Measurements from ENCODE around the gene CNPPD1. TPM values are rescaled to one million over a fixed set of nuclear protein-coding genes. Genes with fewer than 3 reads are reported as not detected.

CNPPD1 gene
- total RNA-seq: 10 to 100 TPM; 77.3 to 77.6 TPM

GRCh38 chr2:219176818-219177551, at the start of gene CNPPD1:
Gene CNPPD1, minus strand, starts transcription at chr2:219176925. Its CDS starts 97 bp downstream, at chr2:219176828.
- POLR2A ChIA-PET: interaction anchor here (0.6 to 4.7 kb wide), 20 partner anchors 8 to 212 kb away, joined by 3 to 92 read pairs (median 4); partner anchors contain the start of genes ANKZF1, ATG9A, NHEJ1 and TUBA4A
- Mint-ChIP-seq H3K4me1 (peaks cover 57% of the 10 kb centered on the region), H3K4me3 (peak within 1 kb of the TSS; percentile 97), H3K27ac (peak within 1 kb of the TSS; percentile 93), H3K9me3 (no peaks in the 10 kb centered on the region), H3K36me3 (peaks cover 33% of the 10 kb centered on the region), H3K27me3 (no peaks in the 10 kb centered on the region)
- peak; percentile 82 for ATAC-seq (ENCODE audit: low read depth)
- peak; percentile 93 for DNase-seq

DNA sequence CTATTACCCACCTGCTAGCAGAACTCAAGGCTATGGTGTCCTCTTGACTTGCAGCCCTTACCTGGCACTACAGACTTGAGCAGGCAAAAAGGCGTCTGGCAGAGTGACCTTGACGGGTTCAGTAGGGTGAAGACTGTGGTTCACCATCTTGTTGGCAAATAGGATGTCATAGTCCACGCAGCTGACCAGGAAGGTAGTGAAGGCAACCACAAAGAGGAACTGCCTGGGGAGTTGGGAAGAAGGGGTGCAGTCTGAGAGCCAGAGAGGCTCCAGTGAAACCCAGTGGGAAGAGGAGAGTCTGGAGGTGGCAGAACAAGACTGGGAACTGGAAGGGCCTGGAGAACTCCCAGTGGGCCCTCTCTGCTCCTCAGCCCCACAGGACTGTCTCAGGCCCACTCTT, 48.6 kb upstream of the CNPPD1 start:
- POLR2A ChIA-PET: no interaction called here
- Mint-ChIP-seq H3K27me3 (no peaks in the 10 kb centered on the region), H3K9me3 (no peaks in the 10 kb centered on the region), H3K27ac (peak overlapping the region; percentile 6), H3K4me1 (peaks cover 23% of the 10 kb centered on the region), H3K4me3 (no peak overlapping the region), H3K36me3 (peaks cover 18% of the 10 kb centered on the region)
- no peak for DNase-seq
- ATAC-seq (ENCODE audit: low read depth): no peak

DNA sequence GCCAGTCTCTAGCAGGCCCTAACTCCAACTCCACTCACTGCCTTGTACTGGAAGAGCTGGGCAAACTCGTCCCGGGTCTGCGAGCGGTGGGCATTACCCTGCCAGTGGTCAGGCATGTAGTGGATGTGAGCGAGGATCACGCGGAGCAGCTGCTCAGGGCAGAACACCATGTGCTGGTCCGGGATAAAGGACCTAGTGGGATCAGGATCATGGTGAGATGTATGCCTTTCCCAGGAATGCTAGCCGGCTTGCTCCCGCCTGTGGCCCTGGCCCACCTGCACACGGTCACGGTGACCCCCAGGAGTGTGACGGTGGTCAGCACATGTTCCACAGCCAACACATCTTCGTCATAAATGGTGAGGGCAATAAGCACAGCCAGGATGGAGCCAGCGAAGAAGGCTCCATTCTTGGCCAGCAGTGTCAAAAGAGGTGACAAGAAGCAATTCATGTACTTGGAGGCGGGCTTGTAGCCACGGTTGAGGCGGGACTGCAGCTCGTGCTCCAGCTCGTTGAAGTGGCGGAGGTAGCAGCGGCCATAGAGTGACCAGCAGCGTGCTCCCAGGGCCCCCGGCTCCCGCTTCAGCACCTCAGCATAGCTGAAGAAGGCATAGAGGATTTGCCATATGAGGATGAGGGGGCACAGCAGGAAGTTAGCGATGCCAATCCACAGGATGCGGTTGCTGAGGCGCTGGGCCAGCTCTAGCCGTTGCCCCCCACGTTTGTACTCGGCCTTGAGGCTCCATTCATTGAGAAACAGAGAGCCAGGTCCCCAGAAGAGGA, 47.3 kb upstream of the CNPPD1 start:
- POLR2A ChIA-PET: interaction anchor here (1.2 kb wide), 1 partner anchor 30 kb away, joined by 5 read pairs; the partner anchor contains the start of gene TUBA4A

DNA sequence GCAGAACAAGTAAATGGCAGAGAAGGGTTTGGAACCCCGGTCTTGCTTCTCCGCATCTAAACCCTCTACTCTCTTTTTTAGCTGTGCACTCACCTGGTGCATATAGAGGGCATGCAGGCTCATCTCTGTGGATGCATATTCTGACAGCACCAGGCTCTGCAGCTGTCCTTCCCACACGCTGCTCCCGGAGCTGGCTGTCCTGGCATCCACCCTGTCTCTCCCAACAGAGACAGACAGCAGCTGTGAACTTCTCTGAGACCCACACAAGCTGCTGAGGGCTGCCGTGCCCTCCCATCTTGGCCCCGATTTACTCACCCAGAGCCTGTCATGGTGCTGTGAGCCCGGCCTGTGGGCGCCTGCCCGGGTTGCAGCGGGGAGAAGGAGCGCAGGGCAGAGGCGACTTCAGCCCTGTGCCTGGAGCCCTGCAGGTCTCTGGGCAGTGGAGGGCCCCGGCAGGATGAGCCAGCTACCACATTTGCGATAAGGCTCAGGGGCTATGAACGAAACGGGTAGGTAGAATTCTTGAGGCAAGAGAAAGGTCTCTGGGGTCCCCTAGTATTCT, 45.3 kb upstream of the CNPPD1 start:
- POLR2A ChIA-PET: interaction anchor here (1.3 kb wide), 1 partner anchor 23 kb away, joined by 6 read pairs; the partner anchor contains the start of genes GLB1L and STK16
- peaks cover 21% of the 10 kb centered on the region for H3K36me3 Mint-ChIP-seq
- H3K27ac Mint-ChIP-seq: no peak overlapping the region
- ATAC-seq (ENCODE audit: low read depth): no peak
- no peak for DNase-seq
- H3K9me3 Mint-ChIP-seq: no peaks in the 10 kb centered on the region
- H3K4me1 Mint-ChIP-seq: peaks cover 22% of the 10 kb centered on the region
- no peak overlapping the region for H3K4me3 Mint-ChIP-seq
- no peaks in the 10 kb centered on the region for H3K27me3 Mint-ChIP-seq

More for the DNA sequence above, 47.3 kb upstream of the CNPPD1 start:
- Mint-ChIP-seq H3K36me3 (peaks cover 21% of the 10 kb centered on the region), H3K9me3 (no peaks in the 10 kb centered on the region), H3K4me1 (peaks cover 25% of the 10 kb centered on the region), H3K27ac (no peak overlapping the region), H3K4me3 (no peak overlapping the region), H3K27me3 (no peaks in the 10 kb centered on the region)
- no peak for DNase-seq
- no peak for ATAC-seq (ENCODE audit: low read depth)

DNA sequence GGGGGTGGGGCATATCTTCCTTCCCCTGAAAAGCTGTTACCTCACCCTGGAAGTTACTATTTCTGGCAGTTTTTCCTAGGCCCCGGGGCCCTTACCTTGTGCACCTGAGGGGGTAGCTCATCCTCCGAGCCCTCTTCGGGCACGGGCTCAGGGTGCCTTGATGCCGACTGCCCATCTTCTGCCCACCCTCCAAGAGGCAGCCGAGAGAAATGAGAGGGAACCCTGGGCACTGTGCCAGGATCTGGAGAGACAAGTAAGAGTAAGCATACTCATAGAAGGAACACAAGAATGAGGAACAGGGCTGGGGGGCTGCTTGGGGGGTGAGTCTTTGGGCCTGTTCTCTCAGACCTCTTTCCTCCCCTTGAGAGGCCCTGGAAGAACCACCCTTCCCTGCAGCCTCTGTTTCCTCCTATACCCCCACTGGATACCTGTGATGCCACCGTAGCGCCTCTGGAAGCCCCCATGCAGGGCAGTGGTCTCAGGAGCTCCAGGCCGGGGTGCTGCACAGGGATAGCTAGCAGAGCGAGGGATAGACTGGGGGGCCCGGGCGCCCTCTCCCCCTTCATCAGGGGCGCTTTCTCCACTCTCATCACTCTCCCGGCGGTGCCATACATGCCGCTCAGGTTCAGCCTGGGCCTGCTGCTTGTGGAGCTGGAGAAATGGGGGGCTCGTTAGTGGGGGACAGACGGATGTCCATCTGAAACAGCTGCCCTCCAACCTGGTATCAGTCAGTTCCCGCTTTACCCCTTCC, 44.1 kb upstream of the CNPPD1 start:
- Mint-ChIP-seq H3K27ac (no peak overlapping the region), H3K9me3 (no peaks in the 10 kb centered on the region), H3K4me1 (peaks cover 17% of the 10 kb centered on the region), H3K36me3 (peaks cover 16% of the 10 kb centered on the region), H3K27me3 (no peaks in the 10 kb centered on the region), H3K4me3 (no peak overlapping the region)
- DNase-seq (no peak), ATAC-seq (ENCODE audit: low read depth) (no peak)
- POLR2A ChIA-PET: interaction anchor here (1.3 kb wide), 1 partner anchor 24 kb away, joined by 6 read pairs; the partner anchor contains the start of genes GLB1L and STK16

GRCh38 chr2:219219784-219220532, 43.2 kb upstream of the CNPPD1 start:
- DNase-seq: no peak
- no peak for ATAC-seq (ENCODE audit: low read depth)
- H3K4me3 Mint-ChIP-seq: no peak overlapping the region

DNA sequence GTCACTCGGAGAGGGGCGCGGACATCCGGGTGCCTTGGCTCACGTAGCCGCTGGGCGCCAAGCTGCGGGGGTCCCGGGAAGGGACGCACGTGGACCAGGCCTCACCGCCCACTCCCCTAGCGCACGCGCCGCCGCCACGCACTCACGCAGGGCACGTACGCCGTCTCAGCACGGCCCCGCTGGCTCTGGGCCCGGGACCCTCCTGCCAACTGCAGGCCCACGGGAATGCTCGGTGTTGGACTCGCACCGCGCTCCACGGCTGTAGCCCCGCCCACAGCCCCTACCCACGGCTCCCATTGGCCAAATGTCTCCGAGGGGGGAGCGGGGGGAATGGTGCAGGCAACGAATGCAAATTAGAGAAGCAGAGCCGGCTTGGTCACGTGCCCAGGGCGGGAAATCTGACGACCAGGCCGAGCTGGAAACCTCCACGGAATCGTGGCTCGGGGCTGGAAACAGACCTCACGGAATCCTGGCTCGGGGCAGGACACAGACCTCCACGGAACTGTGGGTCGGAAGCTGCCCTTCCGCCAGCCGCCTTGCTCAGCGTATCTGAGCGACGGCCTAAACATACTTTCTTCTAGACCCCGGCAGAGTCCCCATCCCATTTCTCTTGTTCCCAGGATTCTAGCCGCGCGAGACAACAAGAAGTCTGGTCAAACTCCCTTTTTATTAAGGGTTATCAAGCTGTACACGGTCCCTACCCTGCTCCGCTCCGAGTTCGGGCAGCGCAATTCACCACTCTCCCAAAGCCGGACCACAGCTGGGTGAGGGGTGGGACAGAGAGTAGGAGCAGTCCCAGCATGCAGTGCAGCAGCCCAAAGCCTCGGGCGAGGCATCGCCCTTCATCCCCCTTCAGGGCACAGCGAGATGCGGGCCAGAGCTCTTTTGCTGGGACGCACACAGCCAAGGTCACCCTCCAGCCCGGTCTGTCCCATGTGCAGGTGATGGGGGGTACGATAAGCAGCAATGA, 42.3 kb upstream of the CNPPD1 start, which contains the start of gene ABCB6:
Gene ABCB6, minus strand, starts transcription at position 227 of the 970 bp plus-strand sequence. CDS start 285 bp downstream, outside the sequence.
- H3K4me3 Mint-ChIP-seq: peak within 1 kb of the TSS; percentile 82
- peaks cover 15% of the 10 kb centered on the region for H3K4me1 Mint-ChIP-seq
- peaks cover 15% of the 10 kb centered on the region for H3K36me3 Mint-ChIP-seq
- H3K9me3 Mint-ChIP-seq: no peaks in the 10 kb centered on the region
- peak; percentile 82 for DNase-seq
- H3K27ac Mint-ChIP-seq: peak within 1 kb of the TSS; percentile 65
- no peaks in the 10 kb centered on the region for H3K27me3 Mint-ChIP-seq
- peak; percentile 86 for ATAC-seq (ENCODE audit: low read depth)
- POLR2A ChIA-PET: interaction anchor here (0.7 to 3.7 kb wide), 11 partner anchors 10 to 76 kb away, joined by 3 to 34 read pairs (median 6); partner anchors contain the start of genes ANKZF1, ATG9A, CNPPD1 and DNAJB2

More at GRCh38 chr2:219219784-219220532, 43.2 kb upstream of the CNPPD1 start:
- H3K4me1 Mint-ChIP-seq: peaks cover 13% of the 10 kb centered on the region
- peaks cover 15% of the 10 kb centered on the region for H3K36me3 Mint-ChIP-seq
- H3K9me3 Mint-ChIP-seq: no peaks in the 10 kb centered on the region
- H3K27me3 Mint-ChIP-seq: no peaks in the 10 kb centered on the region
- no peak overlapping the region for H3K27ac Mint-ChIP-seq
- POLR2A ChIA-PET: interaction anchor here (1.1 to 3.7 kb wide), 7 partner anchors 9 to 59 kb away, joined by 3 to 34 read pairs (median 6); partner anchors contain the start of genes ANKZF1, ATG9A, CNPPD1 and DNAJB2

- Mint-ChIP-seq H3K36me3 (peaks cover 15% of the 10 kb centered on the region), H3K4me1 (peaks cover 17% of the 10 kb centered on the region), H3K27ac (peak overlapping the region; percentile 65), H3K27me3 (no peaks in the 10 kb centered on the region), H3K9me3 (no peaks in the 10 kb centered on the region), H3K4me3 (peak overlapping the region; percentile 82)
- DNase-seq: no peak
- POLR2A ChIA-PET: interaction anchor here (0.9 to 3.7 kb wide), 10 partner anchors 11 to 61 kb away, joined by 3 to 34 read pairs (median 7); partner anchors contain the start of genes ANKZF1, ATG9A, CNPPD1 and DNAJB2
- peak; percentile 39 for ATAC-seq (ENCODE audit: low read depth)
Observed at GRCh38 chr2:219218217-219218731, 41.5 kb upstream of the CNPPD1 start.

DNA sequence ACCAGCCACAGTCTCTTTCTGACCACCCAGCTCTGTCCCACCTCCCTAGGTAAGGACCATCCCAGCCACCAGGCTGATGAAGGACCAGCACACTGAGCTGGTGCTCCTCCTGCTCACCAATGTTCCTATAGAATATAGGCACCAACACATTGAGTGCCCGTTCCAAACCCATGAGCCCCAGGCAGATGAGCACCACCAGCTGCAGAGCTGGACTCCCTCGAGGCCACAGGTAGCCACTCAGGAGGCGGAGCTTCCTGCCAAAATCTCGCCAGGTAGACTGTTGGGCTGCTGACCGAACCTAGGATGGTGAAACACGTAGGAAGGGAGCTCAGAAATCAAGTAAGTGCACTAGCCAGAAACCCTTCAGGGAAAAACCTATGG, 39.8 kb upstream of the CNPPD1 start:
- POLR2A ChIA-PET: interaction anchor here (1.1 to 3.7 kb wide), 3 partner anchors 10 to 29 kb away, joined by 3 to 34 read pairs (median 7); partner anchors contain the start of genes ANKZF1, ATG9A, STK16 and ZFAND2B
- Mint-ChIP-seq H3K4me3 (peak overlapping the region; percentile 35), H3K27me3 (no peaks in the 10 kb centered on the region), H3K27ac (no peak overlapping the region), H3K36me3 (peaks cover 17% of the 10 kb centered on the region), H3K9me3 (no peaks in the 10 kb centered on the region), H3K4me1 (peaks cover 18% of the 10 kb centered on the region)
- no peak for ATAC-seq (ENCODE audit: low read depth)
- no peak for DNase-seq

- H3K36me3 Mint-ChIP-seq: peaks cover 18% of the 10 kb centered on the region
- no peaks in the 10 kb centered on the region for H3K27me3 Mint-ChIP-seq
- H3K27ac Mint-ChIP-seq: no peak overlapping the region
- no peak for ATAC-seq (ENCODE audit: low read depth)
- H3K4me1 Mint-ChIP-seq: peaks cover 23% of the 10 kb centered on the region
- POLR2A ChIA-PET: interaction anchor here (0.7 to 3.7 kb wide), 5 partner anchors 10 to 39 kb away, joined by 3 to 34 read pairs (median 7); partner anchors contain the start of genes ANKZF1, ATG9A, CNPPD1 and STK16
- no peak for DNase-seq
- H3K4me3 Mint-ChIP-seq: no peak overlapping the region
- no peaks in the 10 kb centered on the region for H3K9me3 Mint-ChIP-seq
Observed at GRCh38 chr2:219215871-219216534, 39.3 kb upstream of the CNPPD1 start.

Data from activated naive CD8-positive, alpha-beta T cell treated with anti-CD3 and anti-CD28 coated beads, Interleukin-2, amount 10 ng/mL, durations not matched to agents 7 days and 5 days (primary cell).